Fibroblast of pulmonary artery (primary cell): ENCODE data around the gene CDAN1.
"Not testable (repeated sequence)": the region's sequence is repeated elsewhere in the genome, so short reads cannot be mapped to it uniquely, and the experiment has no call there.

Source experiments
- DNase-seq: peaks from one replicate; pipeline ENCODE4 v3.0.0-alpha.2; 2010; ENCODE audit warnings: low read depth
- H3K4me3 ChIP-seq: replicated peaks from 2 replicates; pipeline ENCODE4 v1.5.1; 2011; ENCODE audit warnings: low read depth, mild to moderate bottlenecking, control low read depth, low read length, moderate library complexity
- CTCF ChIP-seq: IDR thresholded peaks from 2 replicates; pipeline ENCODE4 v1.5.1; 2011; ENCODE audit warnings: mild to moderate bottlenecking, control low read depth, low read length, inconsistent platforms; ENCODE audit errors: missing control alignments

The CDAN1 gene

GRCh38 chr15:42772144-42772543 lies 35.2 kb upstream of the CDAN1 start:
- H3K4me3 ChIP-seq, result no peak overlapping the region
- peak; percentile 22 for DNase-seq
- no peak for TF ChIP-seq CTCF

GRCh38 chr15:42766109-42766508 lies 29.2 kb upstream of the CDAN1 start:
- DNase-seq, H3K4me3 ChIP-seq: not testable (repeated sequence)

GRCh38 chr15:42764154-42764731 lies 27.3 kb upstream of the CDAN1 start:
- H3K4me3 ChIP-seq, DNase-seq: not testable (repeated sequence)

- not testable (repeated sequence) for H3K4me3 ChIP-seq, DNase-seq
Observed at GRCh38 chr15:42761813-42762212, 24.9 kb upstream of the CDAN1 start.

GRCh38 chr15:42760759-42761158 lies 23.8 kb upstream of the CDAN1 start:
- no peak overlapping the region for H3K4me3 ChIP-seq
- no peak for DNase-seq
- no peak for TF ChIP-seq CTCF

GRCh38 chr15:42759093-42759492 lies 22.2 kb upstream of the CDAN1 start:
- TF ChIP-seq CTCF, result no peak
- DNase-seq, result no peak
- no peak overlapping the region for H3K4me3 ChIP-seq

GRCh38 chr15:42750306-42750705 lies 13.4 kb upstream of the CDAN1 start:
- H3K4me3 ChIP-seq, result no peak overlapping the region
- TF ChIP-seq CTCF, result no peak
- DNase-seq, result no peak

- no peak for TF ChIP-seq CTCF
- no peak for DNase-seq
- H3K4me3 ChIP-seq, result no peak overlapping the region
Observed at GRCh38 chr15:42749266-42749665, 12.3 kb upstream of the CDAN1 start.

GRCh38 chr15:42744195-42744594 lies 7.3 kb upstream of the CDAN1 start:
- TF ChIP-seq CTCF, result no peak
- no peak overlapping the region for H3K4me3 ChIP-seq
- no peak for DNase-seq
